Embryonic facial prominence (tissue), 1 donor: ENCODE measurements around the gene NPLOC4.
"Not testable (repeated sequence)": the region's sequence is repeated elsewhere in the genome, so short reads cannot be mapped to it uniquely, and the experiment has no call there.

Source experiments
- DNase-seq: peaks from one replicate; pipeline ENCODE4 v3.0.0-alpha.2; 2016; ENCODE audit errors: extremely low spot score

The NPLOC4 gene

DNA sequence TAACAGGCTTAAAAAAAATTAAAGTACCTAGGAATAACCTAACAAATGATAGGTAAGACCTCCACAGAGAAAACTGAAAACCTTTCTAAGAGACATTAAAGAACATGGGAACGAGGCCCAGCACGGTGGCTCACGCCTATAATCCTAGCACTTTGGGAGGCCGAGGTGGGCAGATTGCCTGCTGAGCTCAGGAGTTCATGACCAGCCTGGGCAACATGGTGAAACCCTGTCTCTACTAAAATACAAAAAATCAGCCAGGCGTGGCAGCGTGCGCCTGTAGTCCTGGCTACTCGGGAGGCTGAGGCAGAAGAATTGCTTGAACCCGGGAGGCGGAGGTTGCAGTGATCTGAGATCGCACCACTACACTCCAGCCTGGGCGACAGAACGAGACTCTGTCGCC lies 52.1 kb downstream of the NPLOC4 start:
- DNase-seq = not testable (repeated sequence)

DNA sequence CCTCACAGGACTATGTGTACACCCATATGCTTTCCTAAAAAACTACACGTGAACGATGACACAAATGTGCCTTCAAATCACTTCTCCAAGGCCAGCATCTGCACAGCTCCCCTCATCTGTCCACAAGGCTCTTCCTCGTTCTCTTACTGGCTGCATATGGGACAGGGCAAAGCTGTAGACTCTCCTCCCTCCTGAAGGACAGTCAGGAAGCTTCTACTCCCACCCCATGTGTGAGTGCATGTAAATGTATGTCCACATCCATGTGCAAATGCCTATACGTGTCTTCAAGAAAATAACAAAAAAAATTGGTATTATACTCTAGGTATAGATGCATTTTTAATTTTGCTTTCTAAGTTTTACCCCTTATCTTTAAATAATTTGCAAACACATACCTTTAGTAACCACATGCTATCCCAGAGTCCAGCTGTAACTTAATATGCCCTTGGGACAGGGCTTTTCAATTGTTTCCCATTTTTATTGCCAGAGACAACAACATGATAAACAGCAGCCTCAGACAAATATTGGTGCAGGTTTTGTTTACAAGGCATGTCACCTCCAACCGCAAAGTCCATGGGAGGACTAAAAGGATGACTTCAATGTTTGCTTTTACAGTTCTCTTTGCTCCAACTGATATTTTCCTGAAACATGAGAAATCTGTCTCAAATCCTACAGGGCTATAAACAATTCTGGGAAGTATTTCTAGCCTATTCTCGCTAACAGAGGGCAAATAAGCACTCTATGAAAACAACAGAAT lies 53.1 kb downstream of the NPLOC4 start:
- DNase-seq = no peak

DNA sequence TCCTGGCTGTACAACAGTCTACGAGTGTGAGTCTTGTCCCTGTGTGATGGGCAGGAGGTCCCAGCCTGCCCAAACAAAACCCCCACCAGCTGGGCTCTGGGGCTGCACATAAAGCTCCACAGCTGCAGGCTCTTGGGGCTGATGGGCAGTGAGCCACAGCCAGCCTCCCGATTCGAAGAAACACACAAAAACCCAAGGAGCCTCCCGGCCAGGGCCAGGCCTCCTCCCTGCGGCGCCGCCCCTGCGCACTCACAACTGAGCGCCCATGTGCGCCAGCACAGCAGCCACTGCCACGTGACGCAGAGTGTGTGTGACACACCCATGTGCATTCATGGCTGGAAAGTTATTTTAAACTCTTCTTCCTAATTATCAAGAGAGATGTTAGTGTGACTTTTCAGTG lies 54.2 kb downstream of the NPLOC4 start:
- DNase-seq = no peak

DNA sequence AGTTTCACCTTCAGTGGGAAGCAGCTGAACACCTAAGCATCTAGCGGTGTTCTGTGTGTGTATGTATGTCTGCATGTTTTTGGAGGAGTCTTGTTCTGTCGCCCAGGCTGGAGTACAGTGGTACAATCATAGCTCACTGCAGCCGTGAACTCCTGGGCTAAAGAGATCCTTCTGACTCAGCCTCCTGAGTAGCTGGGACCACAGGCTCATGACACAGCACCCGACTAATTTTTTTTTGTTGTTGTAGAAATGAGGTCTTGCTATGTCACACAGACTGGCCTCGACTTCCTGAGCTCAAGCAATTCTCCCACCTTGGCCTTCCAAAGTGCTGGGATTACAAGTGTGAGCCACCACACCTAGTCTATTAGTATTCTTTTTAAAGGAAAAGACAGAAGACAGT lies 54.6 kb downstream of the NPLOC4 start:
- DNase-seq = no peak

DNA sequence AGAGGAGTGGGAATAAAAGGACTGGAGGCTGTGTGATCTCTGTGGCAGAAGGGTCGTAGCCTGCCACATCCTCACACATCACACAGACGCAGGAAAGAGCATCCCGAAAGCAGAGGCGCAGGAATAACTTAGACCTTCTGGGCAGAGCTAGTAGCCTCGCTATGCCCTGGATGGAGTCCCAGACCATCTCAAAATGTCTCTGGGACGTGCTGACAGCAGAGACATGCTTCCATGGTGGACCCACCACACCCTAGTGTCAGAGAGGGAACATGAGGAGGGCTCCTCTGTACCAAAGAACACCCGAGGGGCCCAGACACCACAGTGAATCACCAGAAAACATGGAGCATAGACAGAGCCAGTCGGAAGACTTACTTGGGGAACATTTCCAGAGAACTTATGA lies 55.2 kb downstream of the NPLOC4 start:
- no peak for DNase-seq

DNA sequence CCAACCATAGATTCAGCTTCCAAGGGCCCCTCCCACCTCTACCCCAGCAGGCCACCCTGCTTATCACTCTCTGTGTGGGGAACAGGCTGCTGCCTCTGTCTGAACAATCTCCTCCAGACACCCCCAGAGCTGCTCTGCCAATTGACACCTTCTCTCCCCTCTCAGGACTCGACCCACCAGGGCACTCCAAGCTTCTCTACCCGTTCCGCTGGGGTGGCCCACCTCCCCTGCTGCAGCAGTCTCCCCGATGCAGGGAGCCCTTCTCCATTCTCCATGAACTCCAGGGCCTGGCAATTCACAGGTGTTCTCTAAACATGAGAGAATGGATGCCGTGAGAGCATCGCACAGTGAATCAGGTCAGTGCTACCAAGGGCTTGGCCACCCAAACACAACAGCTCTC lies 56.4 kb downstream of the NPLOC4 start:
- DNase-seq = no peak

DNA sequence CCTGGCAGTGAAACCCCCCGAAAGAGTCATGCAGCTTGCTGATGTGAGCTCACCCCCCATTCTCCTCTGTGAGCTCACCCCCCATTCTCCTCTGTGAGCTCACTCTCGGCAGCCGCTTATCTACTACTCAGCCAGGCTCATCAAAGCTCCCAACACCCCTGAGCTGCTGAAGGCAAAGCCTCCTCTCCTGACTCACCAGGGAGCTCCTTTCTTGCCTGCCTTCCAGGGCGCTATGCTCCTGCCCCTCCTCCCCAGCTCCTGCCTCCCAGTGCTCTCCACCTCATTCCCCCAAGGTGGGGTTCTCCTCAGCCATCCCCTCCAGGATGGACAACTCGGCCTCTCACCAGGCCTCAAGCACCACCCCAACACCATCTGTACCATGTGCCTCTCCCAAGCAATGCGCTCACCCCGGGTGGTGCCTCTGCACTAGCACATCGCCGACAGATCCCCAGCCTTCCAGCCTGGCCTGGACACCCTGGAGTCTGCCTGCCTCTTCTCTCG lies 57.0 kb downstream of the NPLOC4 start:
- DNase-seq = no peak

DNA sequence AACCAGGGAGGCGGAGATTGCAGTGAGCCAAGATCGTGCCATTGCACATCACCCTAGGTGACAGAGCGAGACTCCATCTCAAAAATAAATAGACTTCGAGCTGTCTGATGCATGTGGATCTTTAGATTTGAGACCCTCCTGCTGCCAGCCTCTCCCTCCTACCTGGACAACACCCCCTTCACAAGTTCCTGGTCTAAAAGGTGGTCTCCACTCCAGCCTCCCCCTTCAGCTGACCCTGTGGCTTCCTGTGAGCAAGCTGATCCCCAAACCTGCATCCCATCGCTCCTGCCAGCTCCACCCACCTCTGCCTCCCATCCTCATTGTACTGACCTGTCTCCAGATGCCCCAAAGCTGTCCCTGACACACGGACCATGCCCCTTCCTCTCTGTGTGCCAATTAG lies 57.6 kb downstream of the NPLOC4 start:
- no peak for DNase-seq

DNA sequence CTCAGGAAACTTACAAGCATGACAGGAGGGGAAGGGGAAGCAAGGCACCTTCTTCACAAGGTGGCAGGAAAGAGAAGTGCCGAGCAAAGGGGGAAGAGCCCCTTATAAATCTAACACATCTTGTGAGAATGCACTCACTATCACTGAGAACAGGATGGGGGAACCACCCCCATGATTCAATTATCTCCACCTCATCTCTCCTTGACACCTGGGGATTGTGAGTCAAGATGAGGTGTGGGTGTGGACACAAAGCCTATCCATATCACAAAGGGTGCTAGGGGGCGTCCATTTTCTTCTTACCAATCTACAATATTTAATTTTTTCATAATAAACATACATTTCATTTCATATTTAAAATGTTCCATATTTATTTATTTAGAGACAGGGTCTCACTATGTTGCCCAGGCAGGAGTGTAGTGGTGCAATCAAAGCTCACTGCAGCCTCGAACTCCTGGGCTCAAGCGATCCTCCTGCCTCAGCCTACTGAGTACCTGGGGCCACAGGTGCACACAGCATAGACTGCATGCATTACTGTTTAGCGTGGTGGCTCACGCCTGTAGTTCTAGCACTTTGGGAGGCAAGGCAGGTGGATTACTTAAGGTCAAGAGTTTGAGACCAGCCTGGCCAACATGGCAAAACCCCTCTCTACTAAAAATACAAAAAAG lies 58.2 kb downstream of the NPLOC4 start:
- no peak for DNase-seq

DNA sequence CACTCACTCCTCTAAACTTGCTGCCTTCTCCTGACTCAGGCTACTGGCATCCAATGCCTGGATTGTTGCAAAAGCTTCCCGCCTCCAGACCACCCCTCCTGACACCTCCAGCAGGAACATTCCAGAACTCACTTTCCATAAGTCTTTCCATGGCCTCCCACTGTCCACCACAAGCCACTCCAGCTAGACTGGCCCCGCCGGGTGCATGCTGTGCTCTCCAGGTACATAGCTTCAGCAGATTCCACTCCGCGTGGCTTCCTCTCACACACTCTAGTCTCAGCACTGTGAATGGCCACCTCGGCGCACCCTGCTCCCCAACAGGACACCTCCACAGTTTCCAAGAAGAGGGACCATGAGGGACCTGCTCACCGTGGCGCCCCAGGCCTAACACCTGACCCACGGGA lies 58.9 kb downstream of the NPLOC4 start:
- no peak for DNase-seq

DNA sequence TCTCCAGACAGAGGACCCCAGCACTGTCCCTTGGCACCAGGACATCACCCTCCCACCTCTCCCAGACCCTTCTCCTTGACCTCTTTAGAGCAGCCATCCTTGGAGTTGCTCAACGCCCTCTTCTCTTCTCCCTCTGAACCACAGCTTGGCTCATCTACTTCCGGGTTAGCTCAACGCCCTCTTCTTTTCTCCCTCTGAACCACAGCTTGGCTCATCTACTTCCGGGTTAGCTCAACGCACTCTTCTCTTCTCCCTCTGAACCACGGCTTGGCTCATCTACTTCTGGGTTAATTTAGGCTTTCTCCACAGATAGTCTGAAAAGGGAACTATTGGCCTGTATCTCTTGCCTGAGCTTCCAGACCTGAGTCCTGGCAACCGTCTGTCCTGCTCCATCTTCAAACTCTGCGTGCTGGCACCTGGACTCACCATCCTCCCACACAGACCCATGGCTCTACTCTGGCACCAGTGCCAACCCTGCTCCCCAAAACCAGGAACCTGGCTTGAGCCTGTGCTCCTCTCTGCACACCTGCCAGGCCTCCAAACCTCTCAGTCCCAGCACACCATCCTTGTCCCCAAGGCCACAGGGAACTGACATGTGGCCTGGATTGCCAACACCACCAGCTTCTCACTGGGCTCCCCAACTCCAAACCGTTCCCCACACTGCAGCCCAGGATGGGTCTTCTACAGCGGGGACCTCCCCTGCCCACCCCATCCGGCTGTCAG lies 59.5 kb downstream of the NPLOC4 start:
- DNase-seq = no peak

DNA sequence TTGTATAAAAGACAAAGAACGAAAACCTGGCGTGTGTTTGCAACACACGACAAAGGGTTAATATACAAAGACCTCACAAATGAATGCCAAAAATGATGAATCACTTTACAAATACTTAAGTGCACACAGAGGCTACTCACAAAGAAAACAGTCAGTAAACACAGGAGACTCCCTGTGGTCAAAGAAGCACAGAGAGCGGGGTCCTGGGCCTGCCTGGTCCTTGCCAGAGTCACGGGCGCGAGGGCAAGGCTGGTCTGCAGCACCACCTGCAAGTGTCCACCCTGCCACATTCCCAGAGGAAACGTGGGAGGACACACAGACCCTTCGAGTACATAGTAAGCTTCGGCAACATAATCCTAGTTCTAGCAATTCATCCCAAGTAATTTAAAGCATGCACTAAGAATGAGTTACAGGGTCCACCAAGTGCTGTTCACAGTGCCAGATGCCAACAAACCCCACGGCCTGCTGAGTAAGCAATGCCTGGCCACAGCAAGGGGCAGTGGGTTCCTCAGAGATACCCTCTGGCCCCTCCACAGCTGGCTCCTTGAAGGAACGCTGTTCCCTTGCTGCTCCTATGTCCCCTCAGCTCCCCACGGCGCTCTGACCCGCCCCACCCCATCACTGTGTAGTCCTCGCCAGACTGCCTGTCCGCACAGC lies 60.2 kb downstream of the NPLOC4 start:
- no peak for DNase-seq

DNA sequence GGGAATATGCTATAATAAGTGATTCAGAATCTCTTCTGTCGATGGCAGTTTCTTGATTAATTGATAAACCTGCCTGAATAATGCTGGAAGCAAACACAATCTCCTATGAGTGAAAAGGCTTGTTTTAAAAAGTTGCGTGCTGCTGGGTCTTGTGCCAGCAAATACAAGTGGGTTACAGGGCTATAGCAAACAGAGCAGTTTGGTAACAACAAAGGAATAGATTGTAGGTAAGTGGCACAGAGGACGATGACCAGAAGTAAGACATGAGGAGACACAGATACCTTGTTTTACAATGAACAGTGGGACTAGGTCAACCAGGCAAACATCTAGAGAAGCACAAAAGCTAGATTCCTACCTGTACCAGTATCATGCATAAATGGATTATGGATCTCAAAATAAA lies 61.1 kb downstream of the NPLOC4 start:
- DNase-seq = no peak

DNA sequence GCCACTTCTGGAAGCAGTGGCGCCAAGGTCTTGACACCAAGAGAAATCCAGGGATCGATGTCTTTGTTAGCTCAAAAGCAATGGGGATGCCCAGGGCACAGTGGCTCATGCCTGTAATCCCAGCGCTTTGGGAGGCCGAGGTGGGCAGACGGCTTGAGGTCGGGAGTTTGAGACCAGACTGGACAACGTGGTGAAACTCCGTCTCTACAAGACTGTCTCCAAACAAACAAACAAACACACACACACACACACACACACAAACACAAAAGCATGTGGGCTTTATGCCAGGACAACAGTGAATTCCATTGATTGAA lies 62.3 kb downstream of the NPLOC4 start:
- DNase-seq = no peak

DNA sequence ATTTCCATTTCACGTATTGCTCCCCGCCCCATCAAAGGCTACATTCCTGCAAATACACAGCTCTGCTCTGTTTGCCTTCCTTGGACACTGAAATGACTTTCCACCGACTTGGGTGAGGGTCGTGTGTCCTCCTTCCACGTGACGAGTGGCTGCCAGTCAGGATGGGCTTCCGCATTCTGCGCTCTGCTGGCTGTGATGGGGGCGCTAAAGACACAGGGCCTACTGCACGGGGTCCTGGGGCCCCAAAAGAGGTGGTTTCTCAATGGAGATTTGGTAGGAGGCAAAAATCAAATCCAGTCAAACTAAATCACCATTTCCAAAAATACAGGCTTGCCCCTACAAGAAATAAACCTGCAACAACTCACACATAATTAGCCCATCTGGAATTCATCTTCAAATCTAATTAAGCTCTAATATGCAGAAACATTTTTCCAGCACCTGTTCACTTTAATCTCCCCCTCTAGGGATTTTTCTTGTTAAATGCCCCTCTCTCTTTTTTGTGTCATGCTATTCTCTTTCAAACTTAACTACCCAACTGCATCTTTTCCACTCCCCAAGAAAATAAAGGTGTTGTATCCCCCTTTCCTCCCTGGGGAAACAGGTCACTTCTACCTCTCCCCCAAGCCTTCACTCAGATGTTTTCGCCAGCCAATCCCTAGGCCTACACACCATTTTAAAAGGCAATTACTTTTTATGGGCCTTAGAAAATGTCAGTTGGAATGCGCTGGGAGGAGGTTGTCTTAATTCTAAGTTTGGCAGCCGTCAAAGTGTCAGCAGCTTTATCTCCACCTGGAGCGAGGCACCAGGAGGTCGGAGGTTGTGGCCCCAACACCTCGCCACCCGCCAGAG lies 62.9 kb downstream of the NPLOC4 start:
- no peak for DNase-seq

DNA sequence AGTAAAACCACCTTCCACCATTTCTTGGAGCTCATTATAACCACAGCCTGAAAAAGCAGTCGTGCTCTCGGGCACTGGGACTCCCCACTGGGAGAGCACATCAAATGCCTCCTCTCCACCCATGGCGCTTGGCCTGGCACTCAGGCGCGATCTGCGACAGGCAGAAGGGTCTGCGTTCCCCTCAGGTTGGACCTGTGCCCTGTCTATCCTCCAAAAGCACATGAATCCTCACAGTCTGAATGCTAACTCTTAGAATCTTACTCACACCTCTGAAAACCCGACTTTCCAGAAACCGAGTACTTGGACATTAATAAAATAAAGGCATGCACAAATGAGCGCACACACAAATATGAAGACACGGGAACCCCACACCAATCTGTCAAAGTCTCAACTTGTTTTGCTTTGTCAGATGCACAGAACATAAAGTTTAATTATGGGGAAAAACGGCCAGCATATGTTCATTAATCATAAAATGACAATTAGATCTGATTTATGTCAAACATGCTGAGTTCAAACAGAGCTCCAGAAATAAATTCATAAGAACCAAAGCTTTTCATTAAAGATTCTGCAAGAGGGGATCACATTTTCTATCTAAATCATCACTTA lies 64.2 kb downstream of the NPLOC4 start:
- DNase-seq = no peak

DNA sequence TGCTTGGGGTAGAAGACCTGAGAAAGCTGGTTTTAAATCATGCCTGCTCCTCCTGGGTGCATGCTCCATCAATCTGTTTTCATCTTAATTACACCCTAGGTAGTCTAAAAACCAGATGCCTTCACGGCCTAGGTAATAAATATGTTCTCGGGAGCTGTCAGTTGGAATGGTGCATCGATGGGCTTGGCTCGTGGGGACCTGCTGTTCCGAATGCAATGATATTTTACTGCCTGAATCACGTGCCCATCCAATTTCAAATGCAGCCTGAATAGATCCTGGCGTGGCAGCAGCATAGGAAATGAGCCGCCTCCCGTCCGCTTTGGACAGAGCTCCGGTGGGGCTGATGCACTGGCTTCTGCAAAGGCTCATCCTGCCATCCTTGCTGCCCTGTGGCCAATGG lies 65.9 kb downstream of the NPLOC4 start:
- no peak for DNase-seq

DNA sequence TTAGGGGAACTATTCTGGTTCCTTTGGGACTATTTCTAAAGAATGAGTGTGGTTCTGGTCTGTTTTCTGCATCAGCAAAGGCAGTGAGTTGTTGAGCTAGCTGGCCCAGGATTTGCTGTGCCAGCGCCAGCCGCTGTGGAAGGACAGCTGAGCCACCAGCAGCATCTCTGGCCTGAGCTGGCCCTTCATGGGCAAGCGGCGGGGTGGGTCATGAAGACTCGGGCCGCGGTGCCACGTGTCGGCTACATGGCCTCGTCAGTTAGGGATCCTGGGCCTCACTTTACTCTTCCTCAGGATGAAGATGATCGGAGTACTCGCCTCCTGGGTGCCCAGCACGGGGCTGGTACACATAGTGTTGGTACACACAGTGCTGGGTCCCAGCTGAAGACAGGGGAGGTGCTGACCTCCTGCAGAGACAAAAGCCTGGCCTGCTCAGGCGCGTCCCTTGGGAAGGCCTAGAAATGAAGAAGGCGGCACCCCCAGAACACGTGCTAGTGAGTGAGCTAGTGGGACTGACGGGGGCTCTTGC lies 66.9 kb downstream of the NPLOC4 start:
- no peak for DNase-seq

DNA sequence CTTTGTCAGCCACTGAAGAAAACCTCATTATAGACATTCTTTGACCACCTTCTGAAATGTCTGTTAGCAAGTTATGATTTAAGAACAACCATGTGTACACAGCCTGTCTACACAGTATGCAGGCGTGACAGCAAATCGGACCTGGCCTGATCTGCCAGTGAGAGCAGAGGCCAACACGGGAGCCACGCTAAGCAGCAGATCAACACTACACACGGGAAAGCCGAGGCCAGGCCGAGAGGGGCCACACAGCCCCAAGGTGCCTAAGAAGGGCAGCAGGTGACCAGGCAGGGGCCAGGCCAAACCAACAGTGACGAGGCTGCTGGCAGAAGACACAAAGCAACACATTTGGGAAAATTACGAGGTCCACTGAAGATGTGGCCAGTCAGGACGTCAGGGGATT lies 68.5 kb downstream of the NPLOC4 start:
- DNase-seq = no peak

DNA sequence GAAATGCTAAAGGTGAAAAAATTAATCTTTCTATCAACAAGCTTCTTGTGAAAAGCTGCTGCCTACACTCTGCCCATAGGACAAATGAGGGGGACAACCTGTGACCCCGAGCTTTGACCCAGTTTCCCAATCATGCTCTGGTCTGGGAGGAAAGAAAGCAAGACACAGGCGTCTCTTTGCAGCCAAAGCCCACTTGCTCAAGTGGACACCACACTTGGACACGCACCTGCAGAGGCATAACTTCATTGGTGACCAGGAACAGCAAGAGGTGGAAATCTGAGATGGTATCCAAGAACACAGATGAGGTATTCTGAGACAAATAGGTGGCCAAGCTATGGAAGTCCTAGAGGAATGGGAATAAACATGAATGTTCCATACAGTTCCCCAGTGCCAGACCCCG lies 69.7 kb downstream of the NPLOC4 start:
- no peak for DNase-seq
